Glutamatergic neuron (in vitro differentiated cells): ENCODE results near the gene METTL15. TPM values are rescaled to one million over a fixed set of nuclear protein-coding genes. Genes with fewer than 3 reads are reported as not detected.
"Not testable (repeated sequence)": the region's sequence is repeated elsewhere in the genome, so short reads cannot be mapped to it uniquely, and the experiment has no call there.

ENCODE experiments used
- DNase-seq: peaks from one replicate; pipeline ENCODE4 v3.0.0; 2022
- H3K27ac Mint-ChIP-seq: one replicate; pipeline ENCODE4 v1.8.0; 2020; ENCODE audit warnings: mild to moderate bottlenecking, mixed read lengths, inconsistent platforms; ENCODE audit not compliant: unreplicated experiment
- H3K27me3 Mint-ChIP-seq: one replicate; pipeline ENCODE4 v1.8.0; 2020; ENCODE audit warnings: mild to moderate bottlenecking, moderate library complexity, mixed read lengths, inconsistent platforms; ENCODE audit not compliant: unreplicated experiment
- H3K36me3 Mint-ChIP-seq: one replicate; pipeline ENCODE4 v1.8.0; 2020; ENCODE audit warnings: mild to moderate bottlenecking, mixed read lengths, inconsistent platforms; ENCODE audit not compliant: unreplicated experiment
- H3K4me1 Mint-ChIP-seq: one replicate; pipeline ENCODE4 v1.8.0; 2020; ENCODE audit warnings: mild to moderate bottlenecking, low read depth, mixed read lengths, inconsistent platforms; ENCODE audit not compliant: unreplicated experiment
- H3K4me3 Mint-ChIP-seq: one replicate; pipeline ENCODE4 v1.8.0; 2020; ENCODE audit warnings: mild to moderate bottlenecking, mixed read lengths, inconsistent platforms; ENCODE audit not compliant: unreplicated experiment
- H3K9me3 Mint-ChIP-seq: one replicate; pipeline ENCODE4 v1.8.0; 2020; ENCODE audit warnings: mild to moderate bottlenecking, moderate library complexity, mixed read lengths, inconsistent platforms; ENCODE audit not compliant: unreplicated experiment
- CTCF ChIP-seq: fragments of 200-600 bp; sonication (generic); IDR thresholded peaks from one replicate; pipeline ENCODE4 v1.5.0; 2021; ENCODE audit not compliant: partially characterized antibody, unreplicated experiment
- total RNA-seq: library from RNA; stranded (reverse); fragmentation: NEBNext Ultra II Directional; extraction: Animal tissue kit (Norgen Biotek cat#: 25700); gene quantifications from one replicate; pipeline ENCODE4 v1.2.1, GENCODE V29; 2021; ENCODE audit not compliant: unreplicated experiment

Gene METTL15
- total RNA-seq, 1 donor from 2014 or later = 8.2 TPM

- no peaks in the 10 kb centered on the region for H3K36me3 Mint-ChIP-seq
- DNase-seq = no peak
- H3K4me3 Mint-ChIP-seq = no peak overlapping the region
- H3K9me3 Mint-ChIP-seq = no peaks in the 10 kb centered on the region
- no peak for TF ChIP-seq CTCF
- no peak overlapping the region for H3K27ac Mint-ChIP-seq
- H3K4me1 Mint-ChIP-seq = peaks cover 4% of the 10 kb centered on the region
- H3K27me3 Mint-ChIP-seq = no peaks in the 10 kb centered on the region
Observed at GRCh38 chr11:28323621-28324020, 215.4 kb downstream of the METTL15 start.

- H3K4me1 Mint-ChIP-seq, DNase-seq, H3K27me3 Mint-ChIP-seq, H3K4me3 Mint-ChIP-seq, H3K9me3 Mint-ChIP-seq, H3K27ac Mint-ChIP-seq, H3K36me3 Mint-ChIP-seq: not testable (repeated sequence)
Observed at GRCh38 chr11:28332393-28332792, 224.2 kb downstream of the METTL15 start.

- no peaks in the 10 kb centered on the region for H3K27me3 Mint-ChIP-seq
- DNase-seq = no peak
- no peaks in the 10 kb centered on the region for H3K9me3 Mint-ChIP-seq
- H3K36me3 Mint-ChIP-seq = no peaks in the 10 kb centered on the region
- H3K27ac Mint-ChIP-seq = no peak overlapping the region
- H3K4me3 Mint-ChIP-seq = no peak overlapping the region
- H3K4me1 Mint-ChIP-seq = no peaks in the 10 kb centered on the region
- no peak for TF ChIP-seq CTCF
Observed at GRCh38 chr11:28337701-28338100, 229.5 kb downstream of the METTL15 start.

GRCh38 chr11:28338371-28338770 lies 230.2 kb downstream of the METTL15 start:
- Mint-ChIP-seq H3K27ac (no peak overlapping the region), H3K4me3 (no peak overlapping the region), H3K4me1 (no peaks in the 10 kb centered on the region), H3K9me3 (no peaks in the 10 kb centered on the region), H3K36me3 (no peaks in the 10 kb centered on the region), H3K27me3 (no peaks in the 10 kb centered on the region)
- TF ChIP-seq CTCF = no peak
- no peak for DNase-seq

- TF ChIP-seq CTCF = no peak
- Mint-ChIP-seq H3K4me3 (no peak overlapping the region), H3K9me3 (no peaks in the 10 kb centered on the region), H3K36me3 (no peaks in the 10 kb centered on the region), H3K27ac (no peak overlapping the region), H3K27me3 (no peaks in the 10 kb centered on the region), H3K4me1 (no peaks in the 10 kb centered on the region)
- no peak for DNase-seq
Observed at GRCh38 chr11:28339488-28339887, 231.3 kb downstream of the METTL15 start.

GRCh38 chr11:28342716-28343115 lies 234.5 kb downstream of the METTL15 start:
- Mint-ChIP-seq H3K27ac (no peak overlapping the region), H3K4me1 (no peaks in the 10 kb centered on the region), H3K27me3 (no peaks in the 10 kb centered on the region), H3K36me3 (no peaks in the 10 kb centered on the region), H3K4me3 (no peak overlapping the region), H3K9me3 (no peaks in the 10 kb centered on the region)
- DNase-seq = no peak
- no peak for TF ChIP-seq CTCF
